ENCODE results near the gene MRTFB. TPM values are rescaled to one million over a fixed set of nuclear protein-coding genes. Genes with fewer than 3 reads are reported as not detected.

MRTFB gene
- total and polyA plus RNA-seq, 3 donors from 2014 or later: 41.4 to 140 (median 91.4) TPM

DNA sequence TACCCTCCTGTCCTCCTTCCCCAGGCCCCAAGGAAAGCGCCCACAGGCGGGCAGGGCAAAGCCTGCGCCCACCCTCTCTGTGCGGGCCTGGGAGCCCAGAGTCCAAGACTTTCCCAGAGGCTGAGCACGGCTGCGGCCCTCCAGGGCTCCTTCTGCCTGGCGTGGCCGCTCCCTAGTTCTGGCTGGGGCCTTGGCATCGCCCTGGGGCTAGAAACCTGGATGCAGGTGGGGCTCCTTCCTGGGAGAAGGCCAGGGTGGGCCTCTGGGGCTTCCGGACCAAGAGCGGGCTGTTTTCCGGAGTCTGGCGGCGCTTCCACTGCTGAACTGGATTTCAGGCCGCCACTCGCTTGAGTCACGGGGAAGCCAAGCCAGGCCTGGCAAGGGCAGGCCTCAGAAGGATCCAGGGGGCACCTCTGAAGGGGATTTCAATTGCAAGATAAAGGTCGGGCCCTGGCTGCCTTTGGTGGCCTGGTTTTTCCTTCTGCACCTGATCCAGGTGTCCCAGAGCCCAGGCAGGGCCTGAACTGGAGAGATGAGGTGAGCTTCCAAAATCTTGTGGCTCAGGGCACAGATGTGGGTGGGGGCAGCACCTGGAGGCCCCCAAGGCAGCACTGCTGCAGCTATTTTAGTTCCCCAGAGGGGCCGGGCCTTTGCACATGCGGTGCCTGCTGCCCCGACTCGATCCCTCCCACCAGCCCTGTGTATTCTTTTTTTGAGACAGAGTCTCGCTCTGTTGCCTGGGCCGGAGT, 227.4 kb downstream of the MRTFB start:
- TF ChIP-seq POLR2A (IDR thresholded peaks at IDR 0.05): no peak
- TF ChIP-seq, protein P1, sequence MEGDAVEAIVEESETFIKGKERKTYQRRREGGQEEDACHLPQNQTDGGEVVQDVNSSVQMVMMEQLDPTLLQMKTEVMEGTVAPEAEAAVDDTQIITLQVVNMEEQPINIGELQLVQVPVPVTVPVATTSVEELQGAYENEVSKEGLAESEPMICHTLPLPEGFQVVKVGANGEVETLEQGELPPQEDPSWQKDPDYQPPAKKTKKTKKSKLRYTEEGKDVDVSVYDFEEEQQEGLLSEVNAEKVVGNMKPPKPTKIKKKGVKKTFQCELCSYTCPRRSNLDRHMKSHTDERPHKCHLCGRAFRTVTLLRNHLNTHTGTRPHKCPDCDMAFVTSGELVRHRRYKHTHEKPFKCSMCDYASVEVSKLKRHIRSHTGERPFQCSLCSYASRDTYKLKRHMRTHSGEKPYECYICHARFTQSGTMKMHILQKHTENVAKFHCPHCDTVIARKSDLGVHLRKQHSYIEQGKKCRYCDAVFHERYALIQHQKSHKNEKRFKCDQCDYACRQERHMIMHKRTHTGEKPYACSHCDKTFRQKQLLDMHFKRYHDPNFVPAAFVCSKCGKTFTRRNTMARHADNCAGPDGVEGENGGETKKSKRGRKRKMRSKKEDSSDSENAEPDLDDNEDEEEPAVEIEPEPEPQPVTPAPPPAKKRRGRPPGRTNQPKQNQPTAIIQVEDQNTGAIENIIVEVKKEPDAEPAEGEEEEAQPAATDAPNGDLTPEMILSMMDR (IDR thresholded peaks at IDR 0.05): no peak
- WGBS, 2 donors: 95 to 96% methylated on average over 18 to 24 of the region's 24 CpGs
- Histone ChIP-seq H3K27ac (no peak overlapping the region), H3K4me1 (peaks cover 6% of the 10 kb centered on the region), H3K27me3 (no peaks in the 10 kb centered on the region), H3K4me3 (no peak overlapping the region), H3K36me3 (ENCODE audit: low read depth, missing control alignments) (no peaks in the 10 kb centered on the region), H3K9me3 (no peaks in the 10 kb centered on the region)
- intact Hi-C loops (cut with DNase I; ENCODE audit: low total_unique reads): no loop called here
- no peak for DNase-seq

DNA sequence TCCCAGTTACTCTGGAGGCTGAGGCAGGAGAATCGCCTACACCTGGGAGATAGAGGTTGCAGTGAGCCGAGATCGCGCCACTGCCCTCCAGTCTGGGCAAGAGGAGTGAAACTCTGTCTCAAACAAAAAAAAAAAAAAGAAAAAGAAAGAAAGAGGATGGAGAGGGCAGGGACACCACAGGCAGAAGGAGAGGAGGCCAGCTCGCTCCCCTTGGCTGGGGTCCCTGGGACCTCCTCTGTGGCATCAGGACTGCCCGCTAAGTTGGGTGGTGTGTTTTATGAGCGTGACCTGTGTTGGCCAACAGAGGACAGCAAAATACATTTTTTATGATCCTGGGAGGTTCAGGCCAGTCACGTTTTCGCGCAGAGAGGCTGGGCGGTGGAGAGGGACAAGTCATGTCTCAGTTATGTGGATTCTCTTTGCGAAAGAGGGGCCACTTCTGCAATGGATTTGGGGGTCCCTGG, 229.6 kb downstream of the MRTFB start:
- Histone ChIP-seq H3K4me3 (peak overlapping the region in 1 of 2 donors; percentile 82), H3K27ac (peak overlapping the region; percentile 25 to 44), H3K27me3 (no peaks in the 10 kb centered on the region), H3K9me3 (no peaks in the 10 kb centered on the region), H3K4me1 (peaks cover 6% of the 10 kb centered on the region), H3K36me3 (ENCODE audit: low read depth, missing control alignments) (no peaks in the 10 kb centered on the region)
- peak; percentile 89 for DNase-seq
- TF ChIP-seq, protein P1 (IDR thresholded peaks at IDR 0.05): peak; percentile 60 to 81 (median 61)
- TF ChIP-seq POLR2A (IDR thresholded peaks at IDR 0.05): no peak
- 24 to 42% methylated on average over 12 of the region's 12 CpGs for WGBS, 2 donors
- intact Hi-C loops (cut with DNase I; ENCODE audit: low total_unique reads): loop anchor here (5.0 kb wide), 2 partner anchors 227 to 383 kb away; no protein-coding TSS in a partner anchor

DNA sequence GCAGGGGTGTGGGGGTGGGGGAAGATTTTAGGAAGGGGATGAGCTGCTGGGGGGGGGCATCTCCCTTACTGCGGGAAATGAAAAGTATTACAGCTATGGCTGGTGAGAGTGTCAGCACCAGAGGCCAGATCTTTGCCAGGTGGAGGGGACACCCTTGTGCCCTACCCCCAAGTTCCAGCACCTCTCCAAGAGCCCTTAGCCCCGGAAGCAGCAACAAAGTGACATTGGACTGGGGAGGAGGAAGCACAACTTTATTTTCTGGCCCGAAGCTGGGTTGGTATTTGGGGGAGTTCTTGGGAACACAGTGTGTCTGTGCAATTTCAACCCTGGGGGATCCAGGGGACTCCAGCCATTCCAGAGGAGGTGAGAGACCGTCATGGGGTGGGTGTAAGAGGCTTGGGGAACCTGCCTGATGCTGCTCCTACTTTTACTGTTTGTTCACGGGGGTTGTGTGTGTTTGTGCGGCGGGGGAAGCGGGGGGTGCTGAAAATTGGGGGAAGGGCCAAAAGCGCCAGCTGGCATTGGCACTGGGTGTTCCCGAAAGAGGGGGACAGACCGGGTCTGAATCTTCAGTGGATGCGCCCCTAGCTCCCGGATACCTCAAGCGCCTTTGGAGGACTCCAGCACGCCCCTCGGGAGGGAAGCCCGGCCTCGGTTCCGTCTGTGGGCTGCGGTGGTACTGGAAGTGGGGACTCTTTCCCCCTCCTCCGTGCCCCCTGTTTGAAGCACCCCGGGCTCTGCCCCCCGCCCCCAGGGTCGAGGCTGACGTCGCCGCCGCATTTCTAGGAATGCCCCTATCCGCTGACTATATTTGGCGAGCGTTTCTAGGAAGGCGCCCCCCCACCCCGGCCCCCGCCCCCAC, 230.3 kb downstream of the MRTFB start:
- Histone ChIP-seq H3K9me3 (no peaks in the 10 kb centered on the region), H3K36me3 (ENCODE audit: low read depth, missing control alignments) (no peaks in the 10 kb centered on the region), H3K27ac (peak overlapping the region; percentile 25 to 44), H3K27me3 (no peaks in the 10 kb centered on the region), H3K4me3 (peak overlapping the region; percentile 78 to 82), H3K4me1 (peaks cover 6% of the 10 kb centered on the region)
- DNase-seq: no peak
- intact Hi-C loops (cut with DNase I; ENCODE audit: low total_unique reads): loop anchor here (5.0 kb wide), 2 partner anchors 226 to 384 kb away; no protein-coding TSS in a partner anchor
- WGBS, 2 donors: 0 to 1% methylated on average over 20 to 29 of the region's 34 CpGs
- TF ChIP-seq, protein P1 (IDR thresholded peaks at IDR 0.05): no peak
- no peak for TF ChIP-seq POLR2A (IDR thresholded peaks at IDR 0.05)

GRCh38 chr16:14302031-14302398, 230.9 kb downstream of the MRTFB start:
- peak overlapping the region; percentile 78 to 82 for H3K4me3 ChIP-seq
- TF ChIP-seq POLR2A (IDR thresholded peaks at IDR 0.05): no peak
- TF ChIP-seq, protein P1 (IDR thresholded peaks at IDR 0.05): no peak
- peak; percentile 56 for DNase-seq

More at GRCh38 chr16:14302031-14302398, 230.9 kb downstream of the MRTFB start:
- Histone ChIP-seq H3K27me3 (no peaks in the 10 kb centered on the region), H3K36me3 (ENCODE audit: low read depth, missing control alignments) (no peaks in the 10 kb centered on the region), H3K9me3 (no peaks in the 10 kb centered on the region), H3K4me1 (peaks cover 6% of the 10 kb centered on the region), H3K27ac (peak overlapping the region in 1 of 2 donors; percentile 18)
- intact Hi-C loops (cut with DNase I; ENCODE audit: low total_unique reads): loop anchor here (5.0 kb wide), 2 partner anchors 225 to 385 kb away; no protein-coding TSS in a partner anchor
- WGBS, 2 donors: 0% methylated on average over 14 of the region's 37 CpGs; no CpG with 5 or more reads in 1 of the 2 donors

All from testis (tissue), 3 donors.